MM.1S (cell line): ENCODE data around the gene PCIF1.

Source experiments
- DNase-seq: peaks from one replicate; pipeline ENCODE4 v3.0.0-alpha.2; 2015
- H2AFZ ChIP-seq: fragments of 300-600 bp; sonication (generic); 2 replicates; pipeline ENCODE4 v1.6.0; 2016; ENCODE audit warnings: antibody characterized with exemption, low read length
- H3F3A ChIP-seq: fragments of 300-600 bp; sonication (generic); 2 replicates; pipeline ENCODE4 v1.6.1; 2016; ENCODE audit warnings: mild to moderate bottlenecking, antibody characterized with exemption, low read length, moderate library complexity, mixed read lengths; ENCODE audit not compliant: insufficient read depth
- H3K27ac ChIP-seq: fragments of 300-600 bp; sonication (generic); 2 replicates; pipeline ENCODE4 v1.5.1; 2016; ENCODE audit warnings: mild to moderate bottlenecking, low read length
- H3K27me3 ChIP-seq: fragments of 300-600 bp; sonication (generic); replicated peaks from 2 replicates; pipeline ENCODE4 v1.6.0; 2016; ENCODE audit warnings: low read length; ENCODE audit not compliant: insufficient read depth
- H3K36me3 ChIP-seq: fragments of 300-600 bp; sonication (generic); replicated peaks from 2 replicates; pipeline ENCODE4 v1.6.1; 2016; ENCODE audit warnings: mild to moderate bottlenecking, low read length, mixed read lengths; ENCODE audit not compliant: insufficient read depth
- H3K4me1 ChIP-seq: fragments of 300-600 bp; sonication (generic); 2 replicates; pipeline ENCODE4 v1.6.1; 2016; ENCODE audit warnings: low read length, mixed read lengths
- H3K4me2 ChIP-seq: fragments of 300-600 bp; sonication (generic); 2 replicates; pipeline ENCODE4 v1.6.0; 2016; ENCODE audit warnings: low read depth, low read length
- H3K4me3 ChIP-seq: fragments of 300-600 bp; sonication (generic); 2 replicates; pipeline ENCODE4 v1.5.1; 2016; ENCODE audit warnings: low read length, mixed read lengths
- H3K79me2 ChIP-seq: fragments of 300-600 bp; sonication (generic); 2 replicates; pipeline ENCODE4 v1.6.1; 2016; ENCODE audit warnings: mixed run types, low read length, mixed read lengths
- H3K9ac ChIP-seq: fragments of 300-600 bp; sonication (generic); 2 replicates; pipeline ENCODE4 v1.6.1; 2016; ENCODE audit warnings: low read length, mixed read lengths
- H3K9me2 ChIP-seq: fragments of 300-600 bp; sonication (generic); replicated peaks from 2 replicates; pipeline ENCODE4 v1.6.1; 2016; ENCODE audit warnings: mild to moderate bottlenecking, low read length, mixed read lengths; ENCODE audit not compliant: insufficient read depth
- H3K9me3 ChIP-seq: fragments of 300-600 bp; sonication (generic); replicated peaks from 2 replicates; pipeline ENCODE4 v1.6.1; 2016; ENCODE audit warnings: mild to moderate bottlenecking, low read length, mixed read lengths; ENCODE audit not compliant: insufficient read depth
- H4K20me1 ChIP-seq: fragments of 300-600 bp; sonication (generic); 2 replicates; pipeline ENCODE4 v1.6.1; 2016; ENCODE audit warnings: mild to moderate bottlenecking, low read length, moderate library complexity, mixed read lengths; ENCODE audit not compliant: insufficient read depth
- CTCF ChIP-seq: fragments of 300-600 bp; sonication (generic); IDR thresholded peaks from 2 replicates; pipeline ENCODE4 v1.5.1; 2016; ENCODE audit warnings: antibody characterized with exemption, low read length, mixed read lengths
- EZH2 ChIP-seq: fragments of 300-600 bp; sonication (generic); optimal IDR thresholded peaks from 2 replicates; pipeline ENCODE3; 2017; ENCODE audit warnings: low read depth, mild to moderate bottlenecking, antibody characterized with exemption, low read length, mixed read lengths
- EZH2phosphoT487 ChIP-seq: fragments of 300-600 bp; sonication (generic); IDR thresholded peaks from 2 replicates; pipeline ENCODE4 v1.6.1; 2018; ENCODE audit warnings: antibody characterized with exemption, low read length

Gene PCIF1

GRCh38 chr20:45963059-45964005 lies 28.8 kb downstream of the PCIF1 start:
- Histone ChIP-seq H3F3A (no peaks in the 10 kb centered on the region), H3K9me3 (no peaks in the 10 kb centered on the region), H3K9ac (no peak overlapping the region), H2AFZ (no peak overlapping the region), H3K36me3 (peaks cover 3% of the 10 kb centered on the region), H3K9me2 (no peaks in the 10 kb centered on the region), H3K27me3 (no peaks in the 10 kb centered on the region), H3K79me2 (peaks cover 6% of the 10 kb centered on the region), H3K4me2 (no peak overlapping the region), H4K20me1 (no peaks in the 10 kb centered on the region), H3K27ac (no peak overlapping the region), H3K4me1 (no peaks in the 10 kb centered on the region), H3K4me3 (no peak overlapping the region)
- peak; percentile 31 for TF ChIP-seq CTCF
- no peak for TF ChIP-seq EZH2
- peak; percentile 40 for DNase-seq

DNA sequence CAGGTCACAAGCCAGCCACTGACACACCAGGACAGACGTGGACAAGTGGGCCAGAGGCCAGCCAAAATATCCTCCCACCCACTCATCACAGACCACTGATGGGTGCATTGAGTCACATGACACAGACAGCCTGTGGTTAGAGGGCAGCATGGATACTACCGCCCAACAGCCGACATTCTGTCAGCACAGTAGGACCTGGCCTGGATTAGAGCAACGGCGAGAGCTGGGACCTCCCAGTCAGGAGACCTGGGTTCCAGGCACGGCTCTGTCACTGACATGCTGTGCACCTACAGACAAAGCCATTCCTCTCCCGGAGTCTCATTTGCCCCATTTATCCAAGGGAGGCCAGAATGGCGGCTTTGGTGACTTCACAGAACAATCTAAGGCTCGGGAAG lies 29.5 kb downstream of the PCIF1 start:
- H3K27ac ChIP-seq: no peak overlapping the region
- H3K9ac ChIP-seq: no peak overlapping the region
- H3F3A ChIP-seq: no peaks in the 10 kb centered on the region
- no peaks in the 10 kb centered on the region for H4K20me1 ChIP-seq
- no peak overlapping the region for H3K4me2 ChIP-seq
- H3K4me3 ChIP-seq: no peak overlapping the region
- no peaks in the 10 kb centered on the region for H3K27me3 ChIP-seq
- H3K9me2 ChIP-seq: no peaks in the 10 kb centered on the region
- no peak overlapping the region for H2AFZ ChIP-seq
- TF ChIP-seq EZH2 (no peak), EZH2phosphoT487 (no peak), CTCF (no peak)
- H3K36me3 ChIP-seq: peaks cover 3% of the 10 kb centered on the region
- H3K9me3 ChIP-seq: no peaks in the 10 kb centered on the region
- DNase-seq: no peak
- H3K79me2 ChIP-seq: peaks cover 12% of the 10 kb centered on the region
- H3K4me1 ChIP-seq: no peaks in the 10 kb centered on the region

DNA sequence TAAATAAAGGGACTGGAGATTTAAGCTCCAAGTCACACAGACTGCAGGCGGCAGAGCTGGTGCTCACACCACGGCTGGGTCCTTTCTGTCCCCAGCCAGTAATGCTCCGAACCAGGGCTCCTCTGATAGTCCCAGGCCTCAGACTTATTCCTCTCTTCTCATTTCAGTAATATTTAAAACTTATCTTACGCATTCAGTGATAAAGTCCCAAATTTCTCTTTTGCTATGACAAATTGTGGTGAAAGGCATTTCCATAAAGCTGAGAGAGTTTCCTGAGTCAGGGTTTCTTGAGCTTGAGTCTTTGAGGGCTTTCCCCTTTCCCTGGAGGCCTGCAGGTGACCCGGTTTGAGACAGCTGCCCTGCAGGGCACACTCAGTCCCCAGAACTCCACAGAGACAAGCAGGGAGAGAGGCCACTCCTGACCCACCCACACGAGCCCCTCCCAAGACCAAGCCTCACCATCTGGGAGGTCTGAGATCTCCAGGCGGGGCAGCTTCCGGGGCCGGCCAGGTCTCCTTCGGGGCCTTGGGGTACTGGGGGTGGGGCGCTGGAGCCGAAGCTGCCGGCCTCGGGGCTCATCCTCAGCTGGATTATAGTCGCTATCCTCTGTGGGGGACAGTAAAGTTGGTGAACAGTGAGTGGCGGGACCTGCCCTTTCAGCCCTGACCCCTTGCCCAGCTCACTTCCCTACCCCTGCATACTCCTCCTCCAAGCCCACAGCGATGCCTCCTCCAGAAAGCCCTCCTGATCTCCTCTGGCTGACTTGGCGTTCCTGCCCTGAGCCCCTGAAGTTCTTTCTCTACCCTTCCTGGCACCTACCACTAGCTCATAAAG lies 30.9 kb downstream of the PCIF1 start:
- H3K9ac ChIP-seq: no peak overlapping the region
- H4K20me1 ChIP-seq: no peaks in the 10 kb centered on the region
- peaks cover 12% of the 10 kb centered on the region for H3K4me1 ChIP-seq

More for the DNA sequence above, 30.9 kb downstream of the PCIF1 start:
- Histone ChIP-seq H3K9me2 (no peaks in the 10 kb centered on the region), H3F3A (peaks cover 4% of the 10 kb centered on the region; the same call in 1 of the 2 replicates), H3K4me3 (no peak overlapping the region), H3K27ac (no peak overlapping the region), H3K27me3 (no peaks in the 10 kb centered on the region), H3K4me2 (no peak overlapping the region), H3K9me3 (no peaks in the 10 kb centered on the region), H3K36me3 (peaks cover 3% of the 10 kb centered on the region), H2AFZ (no peak overlapping the region), H3K79me2 (peaks cover 26% of the 10 kb centered on the region)
- DNase-seq: no peak
- no peak for TF ChIP-seq CTCF
- no peak for TF ChIP-seq EZH2
- no peak for TF ChIP-seq EZH2phosphoT487
